CD4-positive, alpha-beta T cell (primary cell): ENCODE measurements around the gene PHF13. TPM values are rescaled to one million over a fixed set of nuclear protein-coding genes. Genes with fewer than 3 reads are reported as not detected.

Experiments used
- ATAC-seq: fragments of 200-7000 bp; cut with Tn5 transposase; one replicate; pipeline ENCODE4 v1.10.0; 2022; ENCODE audit warnings: mild to moderate bottlenecking; ENCODE audit not compliant: poor library complexity
- CTCF ChIA-PET: fragments of 350-600 bp; sonication (Branson Sonifier 250); formaldehyde crosslinking; loops from one replicate; lab custom pipeline; 2021; ENCODE audit warnings: antibody characterized with exemption, inconsistent platforms; lab: Charles Lee
- POLR2A ChIA-PET: fragments of 350-600 bp; sonication (Branson Sonifier 250); formaldehyde crosslinking; loops from one replicate; lab custom pipeline; 2021; ENCODE audit warnings: antibody characterized with exemption, inconsistent platforms; lab: Charles Lee
- DNase-seq, 14 experiments: peaks; one replicate each; pipeline ENCODE4 v3.0.0-alpha.2; 2013 to 2020; ENCODE audit warnings: mixed read lengths in 2 of 14
- H3K27ac ChIP-seq, 2 donors: one replicate each; pipeline versions ENCODE4 v1.5.1 to v1.7.0; 2013; ENCODE audit warnings: low read length in 2 of 2, low read depth in 1 of 2, mild to moderate bottlenecking in 1 of 2
- H3K27me3 ChIP-seq, 2 experiments: 1 replicate in 1 of 2; 2 replicates in 1 of 2; pipeline versions ENCODE4 v1.6.1 to v1.7.0; 2013; ENCODE audit warnings: low read length in 2 of 2, control low read depth in 1 of 2, mild to moderate bottlenecking in 1 of 2, moderate library complexity in 1 of 2; ENCODE audit not compliant: insufficient read depth in 2 of 2, control insufficient read depth in 1 of 2
- H3K36me3 ChIP-seq: one replicate; pipeline ENCODE4 v1.6.1; 2013; ENCODE audit warnings: low read length, control low read depth; ENCODE audit not compliant: insufficient read depth
- H3K4me1 ChIP-seq: one replicate; pipeline ENCODE4 v1.6.1; 2013; ENCODE audit warnings: low read length, control low read depth; ENCODE audit not compliant: insufficient read depth
- H3K4me3 ChIP-seq: one replicate; pipeline ENCODE4 v1.5.1; 2013; ENCODE audit warnings: mild to moderate bottlenecking, low read length, moderate library complexity
- H3K9me3 ChIP-seq, 2 experiments: 1 replicate in 1 of 2; 2 replicates in 1 of 2; pipeline versions ENCODE4 v1.6.1 to v1.7.0; 2013; ENCODE audit warnings: low read length in 2 of 2, mild to moderate bottlenecking in 2 of 2, control low read depth in 1 of 2, moderate library complexity in 1 of 2; ENCODE audit not compliant: control insufficient read depth in 1 of 2, insufficient read depth in 1 of 2
- H3K27ac Mint-ChIP-seq: one replicate; pipeline ENCODE4 v1.8.0; 2020; ENCODE audit warnings: mixed read lengths
- H3K27me3 Mint-ChIP-seq: one replicate; pipeline ENCODE4 v1.8.0; 2021; ENCODE audit warnings: mixed read lengths
- H3K36me3 Mint-ChIP-seq: one replicate; pipeline ENCODE4 v1.8.0; 2021; ENCODE audit warnings: low read depth, mixed read lengths
- H3K4me1 Mint-ChIP-seq: one replicate; pipeline ENCODE4 v1.8.0; 2021; ENCODE audit warnings: low read depth, mixed read lengths
- H3K4me3 Mint-ChIP-seq: one replicate; pipeline ENCODE4 v1.8.0; 2020; ENCODE audit warnings: mild to moderate bottlenecking, mixed read lengths
- H3K9me3 Mint-ChIP-seq: one replicate; pipeline ENCODE4 v1.8.0; 2020; ENCODE audit warnings: mixed read lengths
- intact Hi-C, 2 experiments: fragments of 100-400 bp; cut with DNase I in 1 of 2; cut with micrococcal nuclease in 1 of 2; formaldehyde crosslinking; loops; one replicate each; pipeline versions ENCODE4 v1.15.1 to v1.9.0; 2023 to 2025; cut with DNase I, micrococcal nuclease
- total RNA-seq, 174 experiments: library from RNA in 2 of 174; stranded (reverse) in 2 of 174; gene quantifications; one replicate each; pipeline ENCODE4 v1.2.3 and lab custom pipeline; 2021 to 2026
- TF ChIP-seq, protein P1 (sequence below): fragments of 200-600 bp; IDR thresholded peaks from one replicate; pipeline ENCODE4 v1.8.0; 2022; ENCODE audit warnings: antibody characterized with exemption, mild to moderate bottlenecking

The PHF13 gene
- total RNA-seq, 2 experiments from 2014 or later = 4.0 to 4.9 TPM

DNA sequence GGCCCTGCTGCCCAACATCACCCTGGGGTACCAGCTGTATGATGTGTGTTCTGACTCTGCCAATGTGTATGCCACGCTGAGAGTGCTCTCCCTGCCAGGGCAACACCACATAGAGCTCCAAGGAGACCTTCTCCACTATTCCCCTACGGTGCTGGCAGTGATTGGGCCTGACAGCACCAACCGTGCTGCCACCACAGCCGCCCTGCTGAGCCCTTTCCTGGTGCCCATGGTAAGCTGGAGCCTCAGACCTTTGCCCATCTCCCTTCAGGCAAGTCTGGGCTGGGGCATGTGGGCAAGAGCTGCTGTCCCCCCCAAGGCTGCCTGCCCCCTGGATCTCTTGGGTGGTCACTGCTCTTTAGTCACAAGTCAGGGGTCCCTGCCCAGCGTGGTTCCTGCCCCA, 42.5 kb upstream of the PHF13 start:
- TF ChIP-seq, protein P1, sequence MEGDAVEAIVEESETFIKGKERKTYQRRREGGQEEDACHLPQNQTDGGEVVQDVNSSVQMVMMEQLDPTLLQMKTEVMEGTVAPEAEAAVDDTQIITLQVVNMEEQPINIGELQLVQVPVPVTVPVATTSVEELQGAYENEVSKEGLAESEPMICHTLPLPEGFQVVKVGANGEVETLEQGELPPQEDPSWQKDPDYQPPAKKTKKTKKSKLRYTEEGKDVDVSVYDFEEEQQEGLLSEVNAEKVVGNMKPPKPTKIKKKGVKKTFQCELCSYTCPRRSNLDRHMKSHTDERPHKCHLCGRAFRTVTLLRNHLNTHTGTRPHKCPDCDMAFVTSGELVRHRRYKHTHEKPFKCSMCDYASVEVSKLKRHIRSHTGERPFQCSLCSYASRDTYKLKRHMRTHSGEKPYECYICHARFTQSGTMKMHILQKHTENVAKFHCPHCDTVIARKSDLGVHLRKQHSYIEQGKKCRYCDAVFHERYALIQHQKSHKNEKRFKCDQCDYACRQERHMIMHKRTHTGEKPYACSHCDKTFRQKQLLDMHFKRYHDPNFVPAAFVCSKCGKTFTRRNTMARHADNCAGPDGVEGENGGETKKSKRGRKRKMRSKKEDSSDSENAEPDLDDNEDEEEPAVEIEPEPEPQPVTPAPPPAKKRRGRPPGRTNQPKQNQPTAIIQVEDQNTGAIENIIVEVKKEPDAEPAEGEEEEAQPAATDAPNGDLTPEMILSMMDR = no peak

DNA sequence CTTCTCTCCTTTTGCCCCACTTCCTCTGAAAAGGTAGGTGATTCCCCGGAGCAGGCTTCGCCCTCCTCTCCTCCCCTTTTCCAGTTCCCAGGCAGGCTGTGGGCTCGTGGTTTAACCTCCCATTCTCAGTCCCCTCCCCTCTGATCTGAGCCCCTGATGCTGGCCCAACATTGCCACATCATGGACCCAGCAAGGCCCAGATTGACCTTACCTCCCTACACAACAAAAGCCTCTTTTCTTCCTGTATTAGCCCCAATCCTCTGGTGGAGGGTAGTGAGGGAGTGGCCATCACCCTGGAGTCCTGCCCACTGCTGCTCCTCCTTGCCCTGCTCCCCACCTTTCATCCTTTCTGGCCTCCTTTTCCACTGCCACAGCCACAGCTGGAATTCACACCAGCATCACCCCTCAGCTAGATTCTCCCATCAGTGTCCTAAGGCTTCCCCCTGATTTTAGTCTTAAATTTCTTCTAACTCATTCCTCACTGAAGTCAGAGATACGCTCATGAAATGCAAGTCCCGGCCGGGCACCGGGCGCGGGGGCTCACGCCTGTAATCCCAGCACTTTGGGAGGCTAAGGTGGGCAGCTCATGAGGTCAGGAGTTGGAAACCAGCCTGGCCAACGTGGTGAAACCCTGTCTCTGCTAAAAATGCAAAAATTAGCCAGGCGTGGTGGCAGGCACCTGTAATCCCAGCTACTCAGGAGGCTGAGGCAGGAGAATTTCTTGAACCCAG, 40.7 kb upstream of the PHF13 start:
- H3K27ac Mint-ChIP-seq = no peak overlapping the region
- H3K27me3 Mint-ChIP-seq = no peaks in the 10 kb centered on the region
- peaks cover 3% of the 10 kb centered on the region for H3K9me3 Mint-ChIP-seq
- H3K4me1 Mint-ChIP-seq = no peaks in the 10 kb centered on the region
- TF ChIP-seq, protein P1 = no peak
- no peak for DNase-seq
- H3K36me3 ChIP-seq = no peaks in the 10 kb centered on the region
- no peak overlapping the region for H3K4me3 Mint-ChIP-seq
- no peaks in the 10 kb centered on the region for H3K4me1 ChIP-seq
- H3K27ac ChIP-seq = no peak overlapping the region
- ChIA-PET CTCF (no interaction called here), POLR2A (no interaction called here)
- no peaks in the 10 kb centered on the region for H3K36me3 Mint-ChIP-seq
- peaks cover 0 to 9% of the 10 kb centered on the region in 2 experiments for H3K9me3 ChIP-seq
- ATAC-seq = no peak
- no peak overlapping the region for H3K4me3 ChIP-seq
- H3K27me3 ChIP-seq = peaks cover 0 to 3% of the 10 kb centered on the region in 2 experiments
- intact Hi-C loops = no loop called here

More for the DNA sequence above, 42.5 kb upstream of the PHF13 start:
- H3K4me1 ChIP-seq = no peaks in the 10 kb centered on the region
- POLR2A ChIA-PET = no interaction called here
- intact Hi-C loops = no loop called here
- CTCF ChIA-PET = interaction anchor here (0.5 kb wide), 1 partner anchor 285 kb away, joined by 5 read pairs; no protein-coding TSS in a partner anchor
- H3K9me3 ChIP-seq = peaks cover 0 to 9% of the 10 kb centered on the region in 2 experiments
- H3K36me3 ChIP-seq = no peaks in the 10 kb centered on the region
- H3K9me3 Mint-ChIP-seq = peaks cover 3% of the 10 kb centered on the region
- no peak overlapping the region for H3K4me3 ChIP-seq
- H3K4me3 Mint-ChIP-seq = no peak overlapping the region
- peaks cover 0 to 3% of the 10 kb centered on the region in 2 experiments for H3K27me3 ChIP-seq
- no peaks in the 10 kb centered on the region for H3K36me3 Mint-ChIP-seq
- no peak overlapping the region for H3K27ac Mint-ChIP-seq
- H3K4me1 Mint-ChIP-seq = no peaks in the 10 kb centered on the region
- no peak overlapping the region for H3K27ac ChIP-seq
- ATAC-seq (no peak), DNase-seq (no peak)
- no peaks in the 10 kb centered on the region for H3K27me3 Mint-ChIP-seq

DNA sequence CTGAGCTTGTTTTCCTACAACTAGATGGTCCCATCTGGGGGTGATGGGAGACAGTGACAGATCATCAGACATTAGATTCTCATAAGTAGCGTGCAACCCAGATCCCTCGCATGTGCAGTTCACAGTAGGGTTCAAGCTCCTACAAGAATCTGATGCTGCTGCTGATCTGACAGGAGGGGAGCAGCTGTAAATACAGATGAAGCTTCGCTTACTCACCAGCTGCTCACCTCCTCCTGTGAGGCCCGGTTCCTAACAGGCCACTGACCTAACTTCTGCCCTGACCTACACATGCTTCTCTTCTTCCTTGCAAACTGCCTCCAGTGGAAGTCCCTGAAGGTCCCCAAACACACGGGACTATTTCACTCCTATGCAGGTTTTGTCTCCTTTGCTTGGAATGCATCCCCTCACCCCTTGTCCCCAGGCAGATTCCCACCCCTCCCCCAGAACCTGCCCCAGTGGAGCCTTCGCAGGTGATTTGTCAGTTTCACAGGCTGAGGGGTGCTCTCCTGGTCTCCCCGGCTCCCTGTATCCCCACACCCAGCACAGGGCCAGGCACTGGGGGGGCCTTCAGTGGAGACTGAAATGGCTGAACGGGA, 39.4 kb upstream of the PHF13 start:
- no peak for ATAC-seq
- H3K27me3 Mint-ChIP-seq = no peaks in the 10 kb centered on the region
- no peaks in the 10 kb centered on the region for H3K36me3 Mint-ChIP-seq
- H3K4me1 ChIP-seq = peaks cover 2% of the 10 kb centered on the region
- DNase-seq = no peak
- peaks cover 3% of the 10 kb centered on the region for H3K9me3 Mint-ChIP-seq
- H3K27ac ChIP-seq = no peak overlapping the region
- ChIA-PET POLR2A (no interaction called here), CTCF (no interaction called here)
- H3K4me3 ChIP-seq = no peak overlapping the region
- intact Hi-C loops = no loop called here
- H3K27me3 ChIP-seq = peaks cover 0 to 3% of the 10 kb centered on the region in 2 experiments
- TF ChIP-seq, protein P1 = no peak
- no peaks in the 10 kb centered on the region for H3K4me1 Mint-ChIP-seq
- H3K36me3 ChIP-seq = no peaks in the 10 kb centered on the region
- no peak overlapping the region for H3K4me3 Mint-ChIP-seq
- peaks cover 0 to 9% of the 10 kb centered on the region in 2 experiments for H3K9me3 ChIP-seq
- H3K27ac Mint-ChIP-seq = no peak overlapping the region
